Epithelial cell of esophagus (primary cell): ENCODE measurements around the gene NMT2.

Experiments used
- DNase-seq: peaks from one replicate; pipeline ENCODE4 v3.0.0; 2010; ENCODE audit warnings: low read depth
- H3K4me3 ChIP-seq: 2 replicates; pipeline ENCODE4 v1.5.1; 2011; ENCODE audit warnings: mild to moderate bottlenecking, low read length, control low read depth
- TF ChIP-seq, protein P1 (sequence below): IDR thresholded peaks from 2 replicates; pipeline ENCODE4 v1.5.1; 2011; ENCODE audit warnings: low read depth, mild to moderate bottlenecking, low read length, control low read depth, inconsistent platforms; ENCODE audit not compliant: insufficient read depth; ENCODE audit errors: missing control alignments

Gene NMT2

DNA sequence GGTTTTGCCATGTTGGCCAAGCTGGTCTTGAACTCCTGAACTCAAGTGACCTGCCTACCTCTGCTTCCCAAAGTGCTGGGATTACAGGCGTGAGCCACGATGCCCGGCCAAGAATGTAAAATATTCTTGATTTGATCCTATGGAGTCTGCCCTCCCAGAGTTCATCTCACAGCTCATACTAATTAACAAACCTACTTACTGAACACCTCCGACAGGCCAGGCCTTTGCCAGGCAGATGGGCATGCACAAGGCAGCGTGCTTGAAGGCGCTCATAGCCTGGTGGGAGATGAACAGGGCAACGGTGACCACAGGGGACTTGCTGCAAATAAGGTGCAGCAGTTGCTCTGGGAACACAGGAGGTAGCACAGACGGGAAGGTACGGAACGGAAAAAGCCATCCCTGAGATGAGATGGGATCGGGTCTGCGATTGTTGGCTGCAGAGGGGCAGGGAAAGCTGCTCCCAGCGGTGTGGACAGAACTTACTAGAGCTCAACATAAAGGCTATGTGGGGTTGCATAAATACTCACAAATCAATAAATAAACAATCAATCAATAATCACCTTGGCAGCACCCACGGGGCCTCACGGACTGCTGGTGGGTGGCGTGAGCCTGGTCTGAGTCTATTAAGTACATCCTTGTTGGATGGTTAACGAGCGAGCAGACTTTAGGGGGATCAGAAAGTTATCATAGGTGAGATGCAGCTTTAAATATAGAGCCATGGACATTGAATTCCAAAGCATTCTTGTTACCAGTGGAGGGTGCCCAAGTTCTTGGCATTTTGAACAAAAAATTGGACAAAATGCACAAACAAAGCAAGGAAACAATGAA lies 84.6 kb downstream of the NMT2 start:
- no peak for DNase-seq
- H3K4me3 ChIP-seq: peak overlapping the region; percentile 37
- TF ChIP-seq, protein P1, sequence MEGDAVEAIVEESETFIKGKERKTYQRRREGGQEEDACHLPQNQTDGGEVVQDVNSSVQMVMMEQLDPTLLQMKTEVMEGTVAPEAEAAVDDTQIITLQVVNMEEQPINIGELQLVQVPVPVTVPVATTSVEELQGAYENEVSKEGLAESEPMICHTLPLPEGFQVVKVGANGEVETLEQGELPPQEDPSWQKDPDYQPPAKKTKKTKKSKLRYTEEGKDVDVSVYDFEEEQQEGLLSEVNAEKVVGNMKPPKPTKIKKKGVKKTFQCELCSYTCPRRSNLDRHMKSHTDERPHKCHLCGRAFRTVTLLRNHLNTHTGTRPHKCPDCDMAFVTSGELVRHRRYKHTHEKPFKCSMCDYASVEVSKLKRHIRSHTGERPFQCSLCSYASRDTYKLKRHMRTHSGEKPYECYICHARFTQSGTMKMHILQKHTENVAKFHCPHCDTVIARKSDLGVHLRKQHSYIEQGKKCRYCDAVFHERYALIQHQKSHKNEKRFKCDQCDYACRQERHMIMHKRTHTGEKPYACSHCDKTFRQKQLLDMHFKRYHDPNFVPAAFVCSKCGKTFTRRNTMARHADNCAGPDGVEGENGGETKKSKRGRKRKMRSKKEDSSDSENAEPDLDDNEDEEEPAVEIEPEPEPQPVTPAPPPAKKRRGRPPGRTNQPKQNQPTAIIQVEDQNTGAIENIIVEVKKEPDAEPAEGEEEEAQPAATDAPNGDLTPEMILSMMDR: no peak

DNA sequence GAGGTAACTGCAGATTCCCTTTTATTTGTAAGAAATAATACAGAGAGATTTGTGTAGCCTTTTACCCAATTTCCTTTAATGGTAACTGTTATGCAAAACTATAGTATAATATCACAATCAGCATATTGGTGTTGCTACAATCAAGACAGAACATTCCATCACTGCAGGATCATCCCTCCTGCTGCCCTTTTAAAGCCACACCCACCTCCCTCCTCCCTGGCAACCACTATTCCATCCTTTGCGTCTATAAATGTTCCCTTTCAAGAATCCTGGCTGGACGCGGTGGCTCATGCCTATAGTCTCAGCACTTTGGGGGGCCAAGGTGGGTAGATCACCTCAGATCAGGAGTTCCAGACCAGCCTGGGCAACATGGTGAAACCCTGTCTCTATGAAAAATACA lies 93.1 kb downstream of the NMT2 start:
- no peak overlapping the region for H3K4me3 ChIP-seq
- TF ChIP-seq, protein P1: no peak
- DNase-seq: no peak

DNA sequence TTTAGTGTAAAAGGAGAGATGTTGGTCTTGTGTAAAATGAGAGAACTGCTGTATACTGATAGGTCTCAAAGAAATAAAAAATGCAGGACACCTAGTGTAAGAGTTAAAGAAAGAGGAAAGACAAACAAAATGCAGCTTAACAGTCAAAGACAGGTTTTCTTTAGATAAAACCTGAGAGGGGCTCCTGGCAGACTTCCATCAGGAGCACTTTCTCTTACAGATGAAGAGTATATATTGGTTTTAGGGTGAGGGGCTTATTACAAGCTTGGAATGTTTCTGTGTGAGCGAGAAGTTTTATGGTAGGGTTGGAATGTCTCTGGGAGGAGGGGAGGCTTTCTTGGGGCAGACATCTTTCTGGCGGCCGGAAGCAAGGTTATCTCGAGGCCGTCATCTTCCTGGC lies 96.1 kb downstream of the NMT2 start:
- DNase-seq: no peak
- TF ChIP-seq, protein P1: no peak
- H3K4me3 ChIP-seq: no peak overlapping the region

DNA sequence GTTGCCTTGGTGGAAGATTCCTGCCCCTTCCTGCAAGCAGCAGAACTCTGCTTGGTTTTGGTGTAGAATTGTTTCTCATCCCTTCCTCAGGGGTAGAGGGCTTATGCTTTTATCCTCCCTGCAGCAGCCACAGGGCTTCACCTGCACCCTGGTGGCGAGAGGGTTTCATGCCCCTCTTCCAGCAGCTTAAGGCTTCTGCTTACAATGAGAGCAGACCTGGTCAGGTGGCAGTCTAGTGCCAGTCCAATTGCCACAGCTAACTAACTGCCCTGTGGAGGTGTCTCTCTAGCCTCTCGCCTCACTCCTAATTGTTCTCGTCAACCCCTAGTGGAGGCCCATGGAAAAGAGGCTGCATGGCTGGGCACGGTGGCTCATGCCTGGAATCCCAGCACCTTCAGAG lies 99.3 kb downstream of the NMT2 start:
- TF ChIP-seq, protein P1: no peak
- H3K4me3 ChIP-seq: no peak overlapping the region
- DNase-seq: no peak

DNA sequence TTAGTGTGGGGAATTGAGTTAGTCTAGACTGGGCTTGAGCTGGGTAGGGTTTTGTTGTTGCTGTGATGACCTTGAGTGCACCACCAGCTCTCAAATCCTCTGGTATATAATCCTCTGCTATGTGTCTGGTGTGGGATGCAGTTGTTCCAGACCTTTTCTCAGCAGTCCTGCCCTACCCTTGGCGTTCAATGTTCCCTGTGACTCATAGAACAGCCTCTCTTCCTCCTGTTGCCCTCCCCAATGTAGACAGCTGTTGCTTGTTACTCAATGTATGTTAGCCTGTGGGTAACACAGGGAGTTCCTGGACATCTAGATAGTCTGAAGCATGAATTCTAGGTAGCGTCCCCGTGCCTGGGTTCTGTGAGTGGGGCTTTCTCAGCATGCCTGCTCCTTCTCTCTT lies 99.7 kb downstream of the NMT2 start:
- DNase-seq: peak; percentile 76
- no peak overlapping the region for H3K4me3 ChIP-seq
- TF ChIP-seq, protein P1: no peak

DNA sequence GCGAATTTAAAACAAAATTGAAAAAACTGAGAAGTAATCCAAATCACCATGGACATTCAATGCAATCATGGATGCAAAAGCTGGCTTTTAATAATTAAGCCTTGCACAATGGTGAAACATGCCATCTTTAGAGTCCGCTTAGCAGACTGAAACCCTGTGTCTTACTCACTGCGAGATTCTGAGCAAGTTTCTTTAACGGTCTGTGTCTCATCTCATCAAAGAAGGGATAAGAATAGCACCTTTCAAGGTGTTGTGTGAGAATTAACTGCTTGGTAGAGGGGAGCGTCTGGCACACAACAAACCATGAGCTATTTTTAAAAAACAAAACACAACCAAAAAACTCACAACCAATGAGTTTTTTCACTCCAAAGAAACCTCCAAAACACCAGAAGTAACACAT lies 101.3 kb downstream of the NMT2 start:
- DNase-seq: no peak
- TF ChIP-seq, protein P1: no peak
- no peak overlapping the region for H3K4me3 ChIP-seq

DNA sequence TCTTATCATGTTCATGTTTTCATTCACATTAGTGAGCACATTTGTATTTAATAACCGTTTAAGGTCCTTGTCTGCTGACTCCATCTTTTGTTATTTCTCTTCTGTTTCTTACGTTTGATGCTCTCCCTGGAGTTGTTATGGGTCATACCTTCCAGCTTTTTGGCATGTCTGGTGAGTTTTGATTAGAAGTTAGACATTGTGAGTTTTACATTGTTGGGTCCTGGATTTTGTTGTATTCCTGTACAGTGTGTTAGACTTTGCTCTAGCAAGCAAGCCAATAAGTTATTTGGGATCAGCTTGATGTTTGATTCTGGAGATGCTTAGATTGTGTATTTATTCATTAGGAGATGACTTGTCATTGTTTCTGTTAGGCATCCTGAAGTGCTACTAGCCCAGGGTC lies 107.9 kb downstream of the NMT2 start:
- TF ChIP-seq, protein P1: no peak
- DNase-seq: no peak
- no peak overlapping the region for H3K4me3 ChIP-seq
